HG03159 (cell line): ENCODE data around the gene PHRF1.
A peak's percentile ranks its signal among the peaks of the same experiment; 100 is the strongest.
"Not testable (repeated sequence)": the region's sequence is repeated elsewhere in the genome, so short reads cannot be mapped to it uniquely, and the experiment has no call there.

Experiments used
- ATAC-seq: cut with Tn5 transposase; IDR thresholded peaks from one replicate; pipeline ENCODE4 v1.9.1; 2021; ENCODE audit warnings: mild to moderate bottlenecking, moderate library complexity; ENCODE audit not compliant: unreplicated experiment

PHRF1 gene

DNA sequence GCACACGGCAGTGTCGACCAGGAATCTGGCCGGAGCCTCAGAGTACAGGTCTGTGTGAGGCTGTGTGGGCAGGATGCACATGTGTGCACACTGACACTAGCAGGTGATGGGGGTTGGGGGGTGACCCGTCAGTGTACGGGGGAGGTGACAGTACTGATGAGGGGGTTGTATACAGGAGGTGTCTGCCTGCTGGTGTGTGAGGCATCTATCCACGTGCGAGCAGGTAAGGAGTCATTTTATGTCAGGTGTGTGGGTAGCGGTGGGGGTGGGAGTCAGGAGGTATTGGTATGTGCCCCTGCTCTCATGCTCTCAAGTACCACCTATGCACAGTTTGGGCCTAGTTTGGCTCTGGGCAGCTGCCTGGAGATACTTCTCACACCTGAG is 4.5 kb upstream of the PHRF1 start:
- ATAC-seq = no peak

DNA sequence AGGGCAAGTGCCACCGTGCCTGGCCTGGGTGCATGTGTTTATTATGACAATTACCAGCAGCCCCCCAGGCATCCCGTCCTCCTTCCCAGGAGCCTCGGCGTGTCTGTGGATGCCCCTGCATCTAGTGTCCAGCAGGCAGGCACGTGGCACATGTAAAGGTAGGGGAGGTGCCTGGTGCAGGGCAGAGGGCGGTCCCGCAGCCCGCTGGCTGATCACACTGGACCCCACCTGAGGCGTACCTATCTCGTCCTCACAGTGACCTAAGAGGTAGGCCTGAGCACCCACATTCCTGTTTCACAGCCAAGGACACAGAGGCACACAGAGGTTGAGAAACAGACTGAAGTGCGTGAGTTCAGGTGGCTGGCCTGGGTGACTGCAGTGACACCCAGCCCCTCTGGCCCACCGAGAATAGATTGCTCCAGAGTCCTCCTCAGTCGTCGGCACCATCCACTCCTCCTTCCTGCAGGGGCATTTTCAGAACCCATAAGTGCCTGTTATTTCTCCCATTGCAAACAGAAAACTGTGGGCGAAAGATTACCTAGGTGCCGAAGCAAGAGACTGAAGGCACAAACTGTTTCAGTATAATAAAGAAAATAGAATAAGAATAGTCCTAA is 3.0 kb upstream of the PHRF1 start:
- ATAC-seq = no peak

DNA sequence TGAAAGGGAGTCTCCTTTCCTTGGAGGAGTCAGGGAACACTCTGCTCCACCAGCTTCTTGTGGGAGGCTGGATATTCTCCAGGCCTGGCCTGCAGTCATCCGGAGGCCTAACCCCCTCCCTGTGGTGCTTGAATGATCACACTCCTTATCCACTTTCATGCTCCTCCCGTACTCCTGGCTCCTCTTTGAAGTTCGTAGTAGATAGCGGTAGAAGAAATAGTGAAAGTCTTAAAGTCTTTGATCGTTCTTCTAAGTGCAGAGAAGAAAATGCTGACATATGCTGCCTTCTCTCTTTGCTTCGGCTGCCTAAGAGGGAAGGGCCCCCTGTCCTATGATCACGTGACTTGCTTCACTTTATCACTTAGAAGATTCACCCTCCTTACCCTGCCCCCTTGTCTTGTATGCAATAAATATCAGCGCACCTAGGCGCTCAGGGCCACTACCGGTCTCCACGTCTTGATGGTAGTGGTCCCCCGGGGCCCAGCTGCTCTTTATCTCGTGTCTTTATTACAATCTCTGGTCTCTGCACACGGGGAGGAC is 2.2 kb upstream of the PHRF1 start:
- ATAC-seq = not testable (repeated sequence)

DNA sequence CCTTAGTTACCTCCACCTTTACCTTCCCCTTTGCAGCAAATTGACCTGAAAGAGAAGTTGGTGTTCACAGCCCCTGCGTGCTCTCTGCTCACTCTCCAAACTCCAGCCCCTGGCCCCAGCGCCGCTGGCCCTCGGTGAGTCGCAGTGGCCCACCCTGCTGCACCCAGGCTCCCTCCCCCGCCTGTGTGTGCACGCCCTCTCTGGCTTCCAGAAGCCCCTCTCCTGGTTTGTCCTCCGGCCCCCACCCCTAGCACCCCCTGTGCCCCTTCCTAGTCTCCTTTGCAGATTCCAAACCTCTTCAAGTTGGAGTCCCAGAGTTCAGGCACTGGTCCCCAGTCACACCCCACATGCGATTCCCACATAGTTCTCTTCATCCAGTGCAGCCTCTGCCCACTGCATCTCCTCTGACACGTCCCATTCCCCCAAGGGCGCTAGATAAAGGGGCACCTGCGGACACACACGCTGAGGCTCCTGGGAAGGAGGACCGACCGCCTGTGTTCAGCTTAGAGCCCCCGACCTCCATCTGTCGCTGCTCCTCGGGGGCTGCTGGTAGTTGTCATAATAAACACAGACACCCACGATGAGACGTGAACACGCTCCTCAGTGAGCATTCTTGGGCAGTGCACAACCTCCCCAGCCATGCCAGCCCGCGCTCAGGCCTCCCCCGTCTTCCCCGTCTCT is 1.5 kb upstream of the PHRF1 start:
- ATAC-seq = no peak

- peak; percentile 35 for ATAC-seq
Observed at GRCh38 chr11:575313-575995, 816 bp upstream of the PHRF1 start.

GRCh38 chr11:576811-577610 is 741 bp downstream of the PHRF1 start:
- no peak for ATAC-seq

- ATAC-seq = no peak
Observed at GRCh38 chr11:577611-577894, 1.3 kb downstream of the PHRF1 start.

DNA sequence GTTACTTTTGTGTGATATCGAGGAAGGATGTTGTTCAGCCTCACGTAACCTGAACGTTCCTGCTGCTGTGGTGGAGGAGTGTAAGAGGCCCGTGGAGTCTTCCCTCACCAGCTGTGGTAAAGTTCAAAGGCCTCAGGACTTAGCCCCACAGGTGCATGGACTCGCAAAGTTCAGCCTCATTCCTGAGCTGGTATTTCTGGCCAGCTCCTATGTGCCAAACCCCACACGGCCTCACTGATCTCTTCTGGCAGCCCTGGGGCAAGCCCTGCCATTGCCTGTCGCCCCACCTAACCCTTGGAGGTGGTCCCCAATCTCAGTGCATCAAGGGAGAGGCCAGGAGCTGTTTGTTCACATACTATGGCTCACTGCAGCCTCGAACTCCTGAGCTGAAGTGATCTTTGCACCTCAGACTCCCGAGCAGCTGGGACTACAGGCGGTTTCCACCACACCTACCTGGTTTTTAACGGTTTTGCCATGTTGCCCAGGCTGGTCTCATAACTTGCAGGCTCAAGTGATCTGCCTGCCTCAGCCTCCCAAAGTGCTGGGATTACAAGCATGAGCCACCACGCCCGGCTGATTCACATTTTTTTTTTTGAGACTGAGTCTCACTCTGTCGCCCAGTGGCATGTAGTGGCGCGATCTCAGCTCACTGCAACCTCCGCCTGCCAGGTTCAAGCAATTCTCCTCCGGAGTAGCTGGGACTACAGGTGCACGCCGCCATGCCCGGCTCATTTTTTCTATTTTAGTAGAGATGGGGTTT is 2.2 kb downstream of the PHRF1 start:
- ATAC-seq = no peak

DNA sequence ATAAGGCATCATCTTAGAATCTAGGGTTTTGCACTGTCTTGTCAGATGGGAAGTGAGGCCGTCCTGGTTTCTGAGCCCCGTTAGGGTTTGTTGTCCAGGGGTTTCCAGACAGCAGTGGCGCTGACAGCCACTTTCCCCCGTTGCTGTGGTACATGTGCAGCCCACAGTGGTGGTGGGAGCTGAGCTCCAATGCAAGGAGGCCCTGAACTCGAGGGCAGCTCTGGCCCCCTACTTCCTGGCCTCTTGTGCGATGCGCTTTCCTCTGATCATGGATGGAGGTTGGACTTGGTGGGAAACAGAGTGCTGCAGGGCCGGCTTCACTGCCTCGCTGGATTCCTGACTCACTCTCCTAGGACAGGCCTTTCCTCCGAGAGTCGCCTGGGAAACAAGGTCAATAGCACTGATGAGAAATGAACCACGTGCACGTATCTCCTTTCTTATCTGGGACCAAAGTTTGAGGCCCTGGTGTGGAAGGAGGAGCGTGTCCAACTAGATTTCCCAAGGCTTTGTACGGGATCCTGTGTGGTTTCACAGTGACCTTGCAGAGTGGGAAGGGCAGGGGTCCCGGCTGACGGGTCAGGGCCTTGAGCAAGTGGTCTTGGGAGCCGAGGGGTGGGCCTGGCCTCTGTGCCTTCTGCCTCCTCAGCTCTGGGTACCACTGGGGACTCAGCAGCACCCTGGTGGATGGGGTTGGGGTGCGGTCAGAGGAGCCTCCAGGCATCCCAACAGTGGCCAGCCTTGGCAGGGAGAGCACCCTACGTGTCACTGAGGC is 3.7 kb downstream of the PHRF1 start:
- ATAC-seq = no peak

GRCh38 chr11:581342-581741 is 5.1 kb downstream of the PHRF1 start:
- no peak for ATAC-seq

DNA sequence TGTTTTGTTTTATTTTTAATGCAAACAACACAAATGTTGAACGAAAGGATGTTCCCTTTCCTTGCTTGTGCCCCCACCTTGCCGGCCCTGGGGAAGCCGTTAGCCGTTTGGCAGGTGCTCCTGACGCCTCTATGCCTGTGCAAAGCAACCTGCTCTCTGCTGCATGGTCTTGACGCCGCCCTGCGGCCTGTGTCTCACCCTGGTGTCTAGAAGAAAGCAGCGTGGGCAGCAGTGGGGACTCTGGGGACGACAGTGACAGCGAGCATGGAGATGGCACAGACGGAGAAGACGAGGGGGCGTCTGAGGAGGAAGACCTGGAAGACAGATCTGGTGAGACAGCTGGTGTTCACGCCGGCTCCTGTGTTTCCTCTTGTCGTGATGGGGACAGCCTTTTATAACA is 5.5 kb downstream of the PHRF1 start:
- no peak for ATAC-seq

DNA sequence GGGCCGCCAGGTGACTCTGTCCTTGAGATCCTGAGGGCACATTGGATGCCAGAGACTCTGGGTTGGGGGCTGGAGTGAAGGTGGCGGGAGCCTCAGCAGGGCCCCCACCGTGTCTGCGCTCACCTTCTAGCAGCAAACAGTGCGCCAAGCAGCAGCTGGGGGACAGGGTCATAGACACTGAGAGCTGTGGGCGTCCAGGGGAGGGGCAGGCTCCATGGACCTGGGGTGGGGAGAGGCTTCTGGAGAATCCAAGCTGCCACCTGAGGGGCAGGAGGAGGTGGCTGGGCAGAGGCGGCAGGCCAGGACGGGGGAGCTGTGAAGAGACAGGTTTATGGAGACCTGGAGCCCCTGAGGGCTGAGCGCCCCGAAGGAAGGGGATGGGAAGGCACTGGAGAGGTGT is 8.0 kb downstream of the PHRF1 start:
- no peak for ATAC-seq

GRCh38 chr11:586376-587316 is 10.4 kb downstream of the PHRF1 start:
- ATAC-seq = no peak

GRCh38 chr11:587546-587945 is 11.3 kb downstream of the PHRF1 start:
- ATAC-seq = no peak

DNA sequence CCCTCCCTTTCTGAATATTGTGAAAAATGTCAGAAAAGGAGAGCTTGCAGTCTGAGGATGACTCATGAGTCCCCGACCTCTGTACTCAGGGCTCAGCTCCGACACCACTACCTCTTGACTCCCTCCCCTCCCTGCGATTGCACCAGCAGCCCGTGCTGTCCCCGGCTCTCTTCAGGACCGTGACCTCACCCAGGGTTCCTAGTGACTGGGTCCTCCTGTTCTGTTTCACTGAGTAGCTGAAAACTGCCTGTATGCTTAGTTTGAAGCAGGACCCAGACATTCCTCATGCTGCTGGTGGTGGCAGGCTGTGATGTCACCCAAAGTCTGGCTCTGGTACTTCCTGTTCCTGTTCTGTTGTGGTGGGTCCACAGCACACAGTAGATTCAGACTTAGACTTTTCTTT is 11.7 kb downstream of the PHRF1 start:
- no peak for ATAC-seq

- no peak for ATAC-seq
Observed at GRCh38 chr11:589798-590197, 13.5 kb downstream of the PHRF1 start.

GRCh38 chr11:590997-591396 is 14.7 kb downstream of the PHRF1 start:
- ATAC-seq = no peak

DNA sequence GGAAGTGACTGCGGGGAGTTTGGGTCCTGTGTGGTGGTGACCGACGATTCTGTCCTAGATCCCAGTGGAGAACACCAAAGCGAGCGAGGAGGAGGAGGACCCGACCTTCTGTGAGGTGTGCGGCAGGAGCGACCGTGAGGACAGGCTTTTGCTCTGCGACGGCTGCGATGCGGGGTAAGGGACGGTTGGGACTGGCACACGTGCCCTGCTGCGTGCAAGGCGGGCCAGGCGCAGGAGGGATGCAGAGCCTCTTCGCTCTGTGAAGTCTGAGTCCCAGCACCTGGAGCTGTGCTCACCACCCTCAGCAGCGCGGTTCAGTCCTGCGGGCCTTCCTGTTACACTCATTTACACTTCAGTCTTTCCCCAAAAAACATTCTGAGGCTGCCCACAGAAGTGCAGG is 16.2 kb downstream of the PHRF1 start:
- ATAC-seq = no peak

GRCh38 chr11:592918-593317 is 16.6 kb downstream of the PHRF1 start:
- no peak for ATAC-seq
